Naive thymus-derived CD4-positive, alpha-beta T cell (primary cell): ENCODE measurements around the gene TPRKB. TPM values are rescaled to one million over a fixed set of nuclear protein-coding genes. Genes with fewer than 3 reads are reported as not detected.
"Not testable (repeated sequence)": the region's sequence is repeated elsewhere in the genome, so short reads cannot be mapped to it uniquely, and the experiment has no call there.

ENCODE experiments used
- ATAC-seq: fragments of 150-1000 bp; cut with Tn5 transposase; 2 replicates; pipeline ENCODE4 v1.10.0; 2021; ENCODE audit warnings: mild to moderate bottlenecking, moderate library complexity
- CTCF ChIA-PET: fragments of 350-600 bp; sonication (Branson Sonifier 250); formaldehyde crosslinking; loops from one replicate; lab custom pipeline; 2021; ENCODE audit warnings: antibody characterized with exemption; lab: Charles Lee
- POLR2A ChIA-PET: fragments of 350-600 bp; sonication (Branson Sonifier 250); formaldehyde crosslinking; loops from one replicate; lab custom pipeline; 2021; ENCODE audit warnings: antibody characterized with exemption, inconsistent platforms; lab: Charles Lee
- DNase-seq, 9 donors: peaks; one replicate each; pipeline versions ENCODE4 v3.0.0 to v3.0.0-alpha.2; 2020 to 2022; ENCODE audit warnings: mixed read lengths in 1 of 9
- H3K27ac ChIP-seq: one replicate; pipeline ENCODE4 v1.7.0; 2013; ENCODE audit warnings: mild to moderate bottlenecking, low read depth, low read length, moderate library complexity
- H3K27me3 ChIP-seq, 2 donors: one replicate each; pipeline ENCODE4 v1.7.0; 2013; ENCODE audit warnings: low read length in 2 of 2, mild to moderate bottlenecking in 2 of 2, moderate library complexity in 2 of 2; ENCODE audit not compliant: control insufficient read depth in 2 of 2, insufficient read depth in 2 of 2
- H3K36me3 ChIP-seq, 3 experiments: 1 replicate in 2 of 3; 2 replicates in 1 of 3; pipeline ENCODE4 v1.7.0; 2013; ENCODE audit warnings: low read length in 3 of 3, mild to moderate bottlenecking in 3 of 3, moderate library complexity in 1 of 3; ENCODE audit not compliant: insufficient read depth in 3 of 3, control insufficient read depth in 2 of 3
- H3K4me1 ChIP-seq, 2 donors: one replicate each; pipeline ENCODE4 v1.7.0; 2013; ENCODE audit warnings: low read length in 2 of 2, mild to moderate bottlenecking in 2 of 2, moderate library complexity in 1 of 2; ENCODE audit not compliant: control insufficient read depth in 2 of 2, insufficient read depth in 2 of 2
- H3K4me3 ChIP-seq: 2 replicates; pipeline ENCODE4 v1.7.0; 2013; ENCODE audit warnings: mild to moderate bottlenecking, low read length
- H3K9me3 ChIP-seq, 3 experiments: 1 replicate in 2 of 3; 2 replicates in 1 of 3; pipeline ENCODE4 v1.7.0; 2013; ENCODE audit warnings: low read length in 3 of 3; ENCODE audit not compliant: control insufficient read depth in 2 of 3
- H3K27ac Mint-ChIP-seq, 9 donors: one replicate each; pipeline ENCODE4 v1.8.0; 2020 to 2022; ENCODE audit warnings: mixed read lengths in 9 of 9, mild to moderate bottlenecking in 8 of 9, moderate library complexity in 5 of 9, inconsistent platforms in 2 of 9
- H3K27me3 Mint-ChIP-seq, 5 donors: one replicate each; pipeline ENCODE4 v1.8.0; 2021 to 2022; ENCODE audit warnings: mixed read lengths in 5 of 5, mild to moderate bottlenecking in 1 of 5
- H3K36me3 Mint-ChIP-seq, 5 donors: one replicate each; pipeline ENCODE4 v1.8.0; 2020 to 2022; ENCODE audit warnings: mixed read lengths in 5 of 5, mild to moderate bottlenecking in 3 of 5, inconsistent platforms in 1 of 5
- H3K4me1 Mint-ChIP-seq, 7 donors: one replicate each; pipeline ENCODE4 v1.8.0; 2020 to 2022; ENCODE audit warnings: mixed read lengths in 7 of 7, mild to moderate bottlenecking in 3 of 7, inconsistent platforms in 1 of 7
- H3K4me3 Mint-ChIP-seq, 10 donors: one replicate each; pipeline ENCODE4 v1.8.0; 2020 to 2022; ENCODE audit warnings: mild to moderate bottlenecking in 10 of 10, mixed read lengths in 10 of 10, moderate library complexity in 6 of 10, inconsistent platforms in 2 of 10
- H3K9me3 Mint-ChIP-seq, 11 donors: one replicate each; pipeline ENCODE4 v1.8.0; 2020 to 2022; ENCODE audit warnings: mixed read lengths in 11 of 11, mild to moderate bottlenecking in 4 of 11, inconsistent platforms in 1 of 11, moderate library complexity in 1 of 11
- intact Hi-C, 2 donors: fragments of 100-400 bp; cut with micrococcal nuclease; formaldehyde crosslinking; loops; one replicate each; pipeline ENCODE4 v1.15.1; 2023
- polyA plus RNA-seq, 2 donors: library from polyadenylated mRNA; unstranded; fragments of 300-500 nt; fragmentation: Illumina TruSeq; gene quantifications; one replicate each; pipeline ENCODE4 v1.2.3, GENCODE V29; 2021
- total RNA-seq, 6 experiments: library from RNA in 5 of 6; stranded (reverse) in 5 of 6; gene quantifications; 1 replicate in 5 of 6; 2 replicates in 1 of 6; pipeline ENCODE4 v1.2.3 and lab custom pipeline; 2021 to 2026

Gene TPRKB
- total and polyA plus RNA-seq, 7 experiments from 2014 or later, result 16.5 to 87.9 (median 28.0) TPM

DNA sequence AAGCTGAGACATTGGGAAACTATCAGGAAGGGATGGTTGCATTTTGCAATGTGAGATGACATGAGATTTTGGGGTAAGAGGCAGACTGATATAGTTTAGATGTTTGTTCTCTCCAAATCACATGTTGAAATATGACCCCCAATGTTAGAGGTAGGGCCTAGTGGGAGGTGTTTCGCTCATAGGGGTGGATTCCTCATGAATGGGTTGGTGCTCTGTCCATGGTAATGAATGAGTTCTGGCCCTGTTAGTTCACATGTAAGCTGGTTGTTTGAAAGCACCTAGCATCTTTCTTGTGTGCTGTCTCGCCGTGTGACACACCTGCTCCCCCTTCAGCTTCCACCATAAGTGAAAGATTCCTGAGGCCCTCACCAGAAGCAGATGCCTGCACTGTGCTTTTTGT is 37.7 kb downstream of the TPRKB start:
- no peak for ATAC-seq
- no peak overlapping the region for H3K27ac ChIP-seq
- Mint-ChIP-seq H3K4me1 (no peaks in the 10 kb centered on the region), H3K36me3 (peaks cover 0 to 15% (median 5%) of the 10 kb centered on the region in 5 donors), H3K9me3 (peaks cover 0 to 13% (median 0%) of the 10 kb centered on the region in 11 donors), H3K4me3 (no peak overlapping the region), H3K27me3 (peaks cover 8 to 33% (median 21%) of the 10 kb centered on the region in 5 donors), H3K27ac (no peak overlapping the region)
- no peaks in the 10 kb centered on the region for H3K36me3 ChIP-seq
- no peak overlapping the region for H3K4me3 ChIP-seq
- H3K9me3 ChIP-seq, result no peaks in the 10 kb centered on the region
- intact Hi-C loops, result loop anchor here in 1 of 2 donors (10.0 kb wide), 1 partner anchor 75 kb away; no protein-coding TSS in a partner anchor
- no peaks in the 10 kb centered on the region for H3K27me3 ChIP-seq
- ChIA-PET POLR2A (no interaction called here), CTCF (no interaction called here)
- no peaks in the 10 kb centered on the region for H3K4me1 ChIP-seq
- DNase-seq, result no peak

DNA sequence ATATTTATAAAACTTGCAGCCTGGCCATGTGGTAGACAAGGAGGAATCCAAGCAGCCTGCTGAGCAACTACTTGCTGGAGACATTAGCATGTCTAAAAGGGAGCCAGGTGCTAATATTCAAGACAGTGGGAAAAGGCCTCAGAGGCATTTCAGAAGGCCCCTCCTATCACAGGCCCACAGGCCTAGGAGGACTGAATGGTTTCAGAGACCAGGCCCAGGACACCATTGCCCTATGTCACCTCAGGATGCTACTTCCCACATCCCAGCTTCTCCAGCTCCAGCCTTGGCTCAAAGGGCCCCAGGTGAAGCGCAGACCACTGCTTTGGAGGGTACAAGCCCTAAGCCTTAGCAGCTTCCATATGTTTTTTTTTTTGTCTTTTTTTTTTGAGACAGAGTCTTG is 39.0 kb downstream of the TPRKB start:
- peaks cover 0 to 13% (median 0%) of the 10 kb centered on the region in 11 donors for H3K9me3 Mint-ChIP-seq
- no peak overlapping the region for H3K27ac ChIP-seq
- H3K4me1 ChIP-seq, result no peaks in the 10 kb centered on the region
- no peaks in the 10 kb centered on the region for H3K9me3 ChIP-seq
- no peak for DNase-seq
- H3K27me3 ChIP-seq, result no peaks in the 10 kb centered on the region
- peaks cover 7 to 25% (median 14%) of the 10 kb centered on the region in 5 donors for H3K27me3 Mint-ChIP-seq
- no peak overlapping the region for H3K4me3 ChIP-seq
- no peaks in the 10 kb centered on the region for H3K36me3 ChIP-seq
- no peak overlapping the region for H3K4me3 Mint-ChIP-seq
- H3K27ac Mint-ChIP-seq, result no peak overlapping the region
- no peak for ATAC-seq
- POLR2A ChIA-PET, result no interaction called here
- peaks cover 0 to 15% (median 5%) of the 10 kb centered on the region in 5 donors for H3K36me3 Mint-ChIP-seq
- H3K4me1 Mint-ChIP-seq, result no peaks in the 10 kb centered on the region
- intact Hi-C loops, result loop anchor here in 1 of 2 donors (10.0 kb wide), 1 partner anchor 77 kb away; no protein-coding TSS in a partner anchor
- CTCF ChIA-PET, result no interaction called here

DNA sequence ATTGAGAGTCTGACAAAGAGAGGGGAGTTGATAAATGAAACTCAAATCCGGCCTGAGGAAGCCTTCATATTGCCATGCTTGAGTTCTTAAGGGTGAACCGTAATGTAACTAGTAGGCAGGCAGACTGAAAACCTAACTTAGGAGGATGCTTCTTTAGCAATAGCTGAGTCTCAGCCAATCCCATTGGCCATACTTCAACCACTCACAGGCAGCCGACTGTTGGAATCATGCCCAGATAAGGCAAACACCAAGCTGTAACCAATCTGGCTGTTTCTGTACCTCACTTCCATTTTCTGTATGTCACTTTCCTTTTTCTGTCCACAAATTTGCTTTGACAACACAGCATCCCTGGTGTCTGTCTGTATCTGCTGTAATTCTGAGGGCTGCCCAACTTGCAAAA is 39.5 kb downstream of the TPRKB start:
- intact Hi-C loops, result loop anchor here in 1 of 2 donors (10.0 kb wide), 1 partner anchor 77 kb away; no protein-coding TSS in a partner anchor
- ATAC-seq (no peak), DNase-seq (no peak)
- Mint-ChIP-seq H3K4me1 (no peaks in the 10 kb centered on the region), H3K4me3 (no peak overlapping the region), H3K9me3 (peaks cover 0 to 13% (median 0%) of the 10 kb centered on the region in 11 donors), H3K36me3 (peaks cover 0 to 15% (median 5%) of the 10 kb centered on the region in 5 donors), H3K27me3 (peaks cover 10 to 22% (median 11%) of the 10 kb centered on the region in 5 donors), H3K27ac (no peak overlapping the region)
- H3K27ac ChIP-seq, result no peak overlapping the region
- H3K4me1 ChIP-seq, result no peaks in the 10 kb centered on the region
- ChIA-PET POLR2A (no interaction called here), CTCF (no interaction called here)
- H3K4me3 ChIP-seq, result no peak overlapping the region
- no peaks in the 10 kb centered on the region for H3K27me3 ChIP-seq
- no peaks in the 10 kb centered on the region for H3K9me3 ChIP-seq
- no peaks in the 10 kb centered on the region for H3K36me3 ChIP-seq

DNA sequence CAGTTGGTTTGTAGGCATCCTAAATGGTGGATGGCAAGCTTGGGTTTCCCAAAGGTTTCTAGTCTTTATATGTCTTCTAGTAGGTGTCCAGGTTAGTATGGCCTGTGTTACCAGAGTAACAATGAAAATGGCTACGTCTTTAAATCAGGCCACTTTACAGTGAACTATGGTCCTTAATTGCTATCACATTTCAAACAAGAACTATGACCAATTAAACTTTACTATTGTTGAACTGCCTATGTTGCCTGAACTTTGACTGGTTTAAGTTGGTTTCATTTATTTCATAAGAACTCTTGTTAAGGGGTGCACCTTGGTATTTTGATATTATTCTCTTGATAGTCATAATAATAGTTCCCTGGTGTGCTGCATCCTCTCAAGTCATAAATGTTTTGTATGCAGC is 40.2 kb downstream of the TPRKB start:
- Mint-ChIP-seq H3K36me3 (peaks cover 0 to 15% (median 5%) of the 10 kb centered on the region in 5 donors), H3K27me3 (peaks cover 10 to 17% (median 11%) of the 10 kb centered on the region in 5 donors), H3K9me3 (peaks cover 0 to 13% (median 0%) of the 10 kb centered on the region in 11 donors)
- H3K4me3 ChIP-seq, H3K36me3 ChIP-seq, CTCF ChIA-PET, H3K27ac ChIP-seq, H3K4me3 Mint-ChIP-seq, H3K27me3 ChIP-seq, H3K4me1 ChIP-seq, ATAC-seq, H3K27ac Mint-ChIP-seq, H3K4me1 Mint-ChIP-seq, DNase-seq, POLR2A ChIA-PET, H3K9me3 ChIP-seq: not testable (repeated sequence)
- intact Hi-C loops, result loop anchor here in 1 of 2 donors (10.0 kb wide), 1 partner anchor 78 kb away; no protein-coding TSS in a partner anchor

DNA sequence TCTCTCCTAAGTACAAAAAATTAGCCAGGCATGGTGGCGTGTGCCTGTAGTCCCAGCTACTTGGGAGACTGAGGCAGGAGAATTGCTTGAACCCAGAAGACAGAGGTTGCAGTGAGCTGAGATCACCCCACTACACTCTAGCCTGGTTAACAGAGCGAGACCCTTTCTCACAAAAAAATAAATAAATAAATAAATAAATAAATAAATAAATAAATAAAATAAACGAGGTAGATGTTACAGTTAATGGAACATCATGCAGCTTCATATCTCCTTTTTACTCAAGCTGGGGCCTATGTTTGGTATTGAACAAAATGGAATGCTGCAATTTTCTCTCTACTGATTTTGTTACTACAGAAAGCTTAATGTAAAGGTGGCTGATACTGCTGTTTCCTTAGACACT is 40.6 kb downstream of the TPRKB start:
- Mint-ChIP-seq H3K27me3 (peaks cover 7 to 15% (median 11%) of the 10 kb centered on the region in 5 donors), H3K36me3 (peaks cover 0 to 15% (median 5%) of the 10 kb centered on the region in 5 donors), H3K9me3 (peaks cover 0 to 13% (median 0%) of the 10 kb centered on the region in 11 donors)
- H3K4me3 Mint-ChIP-seq, DNase-seq, H3K4me1 ChIP-seq, H3K36me3 ChIP-seq, CTCF ChIA-PET, H3K27ac ChIP-seq, H3K4me3 ChIP-seq, H3K4me1 Mint-ChIP-seq, ATAC-seq, H3K27me3 ChIP-seq, POLR2A ChIA-PET, H3K27ac Mint-ChIP-seq, H3K9me3 ChIP-seq: not testable (repeated sequence)
- intact Hi-C loops, result loop anchor here in 1 of 2 donors (10.0 kb wide), 1 partner anchor 78 kb away; no protein-coding TSS in a partner anchor

DNA sequence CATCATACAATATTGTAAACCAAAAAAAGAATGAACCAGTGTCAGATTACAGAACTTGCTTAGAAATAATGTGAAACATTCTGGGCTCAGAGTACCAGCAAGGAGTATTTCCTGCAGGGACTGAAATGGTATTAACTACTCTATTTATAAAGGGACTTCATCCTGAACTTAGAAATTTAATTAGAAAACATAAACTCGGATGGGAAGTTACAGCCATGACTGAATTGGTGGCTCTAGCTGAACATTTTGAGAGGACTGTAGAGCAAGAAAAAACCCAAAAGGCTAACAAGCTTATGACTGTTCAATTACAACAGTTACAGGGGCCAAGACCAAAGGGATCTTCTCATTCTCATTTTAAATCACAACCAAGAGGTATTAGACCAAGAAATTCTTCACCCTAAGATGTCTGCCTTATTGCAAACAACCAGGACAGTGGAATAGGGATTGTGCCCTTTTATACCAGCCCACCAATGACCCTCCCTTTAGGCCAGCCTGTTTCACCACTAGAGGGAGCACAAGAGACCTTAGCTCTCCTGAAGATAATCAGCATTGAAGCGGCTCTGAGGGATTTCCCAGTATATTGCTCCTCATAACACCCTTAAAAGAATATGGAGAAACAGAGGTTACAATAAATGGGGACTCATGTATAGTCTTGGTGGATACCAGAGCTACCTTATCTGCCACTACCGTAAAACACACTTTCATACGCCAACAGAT is 46.6 kb downstream of the TPRKB start:
- peaks cover 0 to 24% (median 7%) of the 10 kb centered on the region in 11 donors for H3K9me3 Mint-ChIP-seq
- peak; percentile 82 for ATAC-seq
- H3K27ac ChIP-seq, H3K4me1 ChIP-seq, H3K4me3 ChIP-seq, POLR2A ChIA-PET, H3K27ac Mint-ChIP-seq, H3K4me1 Mint-ChIP-seq, H3K9me3 ChIP-seq, H3K36me3 ChIP-seq, H3K4me3 Mint-ChIP-seq, H3K27me3 ChIP-seq: not testable (repeated sequence)
- intact Hi-C loops, result loop anchor here in 1 of 2 donors (10.0 kb wide), 1 partner anchor 84 kb away; no protein-coding TSS in a partner anchor
- peaks cover 0 to 20% (median 0%) of the 10 kb centered on the region in 5 donors for H3K27me3 Mint-ChIP-seq
- peak in 3 of 9 donors; percentile 5 to 15 (median 7) for DNase-seq
- CTCF ChIA-PET, result interaction anchor here (0.6 to 0.7 kb wide), 2 partner anchors 297 to 460 kb away, joined by 3 read pairs; no protein-coding TSS in a partner anchor
- H3K36me3 Mint-ChIP-seq, result peaks cover 0 to 14% (median 12%) of the 10 kb centered on the region in 5 donors
